ENCODE results near the gene TMEM59.

The TMEM59 gene

DNA sequence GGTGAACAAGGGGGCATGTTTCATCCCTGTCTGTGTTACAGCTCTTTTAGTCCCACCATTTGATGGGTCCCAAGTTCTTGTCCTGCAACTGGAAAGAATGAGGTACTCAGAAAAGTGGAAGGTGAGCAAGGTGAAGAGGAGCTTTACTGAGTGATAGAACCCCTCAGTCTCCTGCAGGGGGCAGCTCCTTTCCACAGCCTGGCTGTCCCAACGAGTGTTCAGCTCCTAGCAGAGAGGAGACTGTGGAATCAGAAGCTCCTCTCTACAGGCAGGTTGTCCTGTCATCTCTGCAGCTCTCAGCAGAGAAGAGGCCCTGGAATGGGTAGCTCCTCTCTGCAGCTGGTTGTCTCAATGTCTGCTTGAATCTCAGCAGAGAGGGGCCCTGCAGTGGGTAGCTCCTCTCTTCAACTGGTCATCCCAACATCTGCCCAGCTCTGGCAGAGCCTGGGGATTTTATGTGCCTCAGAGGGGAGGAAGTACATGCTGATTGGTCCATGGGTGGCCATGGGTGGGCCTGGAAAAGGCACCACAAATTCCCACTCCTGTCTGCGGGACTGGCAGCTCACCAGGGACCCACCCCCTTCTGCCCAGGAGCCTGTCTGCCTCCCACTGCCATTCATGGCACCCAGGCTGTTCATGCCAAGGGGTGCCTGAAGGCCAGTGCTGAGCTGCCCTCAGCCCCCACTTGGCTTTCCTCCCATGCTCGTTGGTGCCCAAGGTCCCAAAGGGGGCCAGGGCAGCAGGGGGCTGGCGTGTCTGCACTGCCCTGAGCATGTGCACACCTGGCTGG lies 60.7 kb downstream of the TMEM59 start:
- DNase-seq (ENCODE audit: insufficient read length, low spot score) (no peak), FAIRE-seq (no peak)
- TF ChIP-seq, protein P1, sequence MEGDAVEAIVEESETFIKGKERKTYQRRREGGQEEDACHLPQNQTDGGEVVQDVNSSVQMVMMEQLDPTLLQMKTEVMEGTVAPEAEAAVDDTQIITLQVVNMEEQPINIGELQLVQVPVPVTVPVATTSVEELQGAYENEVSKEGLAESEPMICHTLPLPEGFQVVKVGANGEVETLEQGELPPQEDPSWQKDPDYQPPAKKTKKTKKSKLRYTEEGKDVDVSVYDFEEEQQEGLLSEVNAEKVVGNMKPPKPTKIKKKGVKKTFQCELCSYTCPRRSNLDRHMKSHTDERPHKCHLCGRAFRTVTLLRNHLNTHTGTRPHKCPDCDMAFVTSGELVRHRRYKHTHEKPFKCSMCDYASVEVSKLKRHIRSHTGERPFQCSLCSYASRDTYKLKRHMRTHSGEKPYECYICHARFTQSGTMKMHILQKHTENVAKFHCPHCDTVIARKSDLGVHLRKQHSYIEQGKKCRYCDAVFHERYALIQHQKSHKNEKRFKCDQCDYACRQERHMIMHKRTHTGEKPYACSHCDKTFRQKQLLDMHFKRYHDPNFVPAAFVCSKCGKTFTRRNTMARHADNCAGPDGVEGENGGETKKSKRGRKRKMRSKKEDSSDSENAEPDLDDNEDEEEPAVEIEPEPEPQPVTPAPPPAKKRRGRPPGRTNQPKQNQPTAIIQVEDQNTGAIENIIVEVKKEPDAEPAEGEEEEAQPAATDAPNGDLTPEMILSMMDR (IDR thresholded peaks at IDR 0.05; ENCODE audit: insufficient read depth, missing control alignments): no peak

DNA sequence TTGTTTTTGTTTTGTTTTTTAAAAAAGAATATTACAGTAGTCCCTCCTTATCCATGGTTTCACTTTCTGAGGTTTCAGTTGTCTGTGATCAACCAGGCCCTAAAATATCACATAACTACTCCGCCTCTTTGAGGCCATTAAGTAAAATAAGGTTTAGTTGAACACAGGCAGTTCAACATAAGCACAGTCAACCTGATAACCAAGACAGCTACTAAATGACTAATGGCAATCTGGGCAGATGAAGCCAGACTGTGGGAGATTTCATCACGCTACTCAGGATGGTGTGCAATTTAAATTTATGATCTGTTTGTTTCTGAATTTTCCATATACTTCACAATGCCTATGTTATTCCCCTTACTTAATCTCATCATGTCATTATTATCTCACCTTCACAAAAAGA lies 65.1 kb downstream of the TMEM59 start:
- TF ChIP-seq, protein P1 (IDR thresholded peaks at IDR 0.05; ENCODE audit: insufficient read depth, missing control alignments): no peak
- FAIRE-seq: no peak
- no peak for DNase-seq (ENCODE audit: insufficient read length, low spot score)

DNA sequence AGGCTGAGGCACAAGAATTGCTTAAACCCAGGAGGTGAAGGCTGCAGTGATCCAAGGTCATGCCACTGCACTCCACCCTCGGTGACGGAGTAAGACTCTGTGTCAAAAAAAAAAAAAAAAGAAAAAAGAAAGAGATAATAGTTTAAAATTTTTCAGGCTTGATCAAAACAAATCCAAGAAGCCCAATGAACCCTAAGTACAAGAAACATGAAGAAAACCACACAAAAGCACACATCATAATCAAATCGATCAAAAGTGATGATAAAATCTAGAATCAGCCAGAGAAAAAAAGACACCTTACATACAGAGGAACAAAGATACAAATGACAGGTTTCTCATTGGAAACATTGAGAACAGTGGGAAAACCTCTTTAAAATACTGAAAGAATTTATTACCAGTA lies 66.5 kb downstream of the TMEM59 start:
- TF ChIP-seq, protein P1 (IDR thresholded peaks at IDR 0.05; ENCODE audit: insufficient read depth, missing control alignments): no peak
- FAIRE-seq: no peak
- DNase-seq (ENCODE audit: insufficient read length, low spot score): no peak

DNA sequence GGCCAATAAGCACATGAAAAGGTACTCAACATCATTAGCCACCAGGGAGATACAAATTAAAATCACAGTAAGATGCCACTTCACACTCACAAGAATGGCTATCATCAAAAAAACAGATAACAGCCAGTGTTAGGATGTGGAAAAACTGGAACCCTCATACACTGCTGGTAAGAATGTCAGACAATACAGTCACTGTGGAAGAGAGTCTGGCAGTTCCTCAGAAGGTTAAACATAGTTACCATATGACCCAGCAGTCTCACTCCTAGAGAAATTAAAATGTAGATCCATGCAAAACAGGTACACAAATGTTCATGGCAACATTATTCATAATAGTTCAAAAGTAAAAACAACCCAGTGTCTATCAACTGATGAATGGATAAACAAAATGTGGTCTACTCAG lies 68.3 kb downstream of the TMEM59 start:
- FAIRE-seq (no peak), DNase-seq (ENCODE audit: insufficient read length, low spot score) (no peak)
- TF ChIP-seq, protein P1 (IDR thresholded peaks at IDR 0.05; ENCODE audit: insufficient read depth, missing control alignments): no peak

DNA sequence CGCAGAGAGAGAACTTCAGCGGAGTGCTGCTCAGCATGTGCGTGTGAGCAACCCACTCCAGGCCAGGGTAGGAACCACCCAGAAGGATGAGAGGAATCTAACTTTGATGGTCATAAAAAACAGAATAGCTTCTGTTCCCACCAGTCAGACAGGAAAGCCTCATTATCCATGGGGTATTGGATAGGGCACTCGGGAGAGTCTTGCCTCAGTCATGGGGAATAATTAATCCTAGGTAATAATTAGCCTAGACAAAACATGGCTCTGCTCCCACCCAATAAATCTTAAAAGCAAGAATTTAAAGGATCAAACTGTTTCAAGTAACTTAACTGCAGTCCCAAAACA lies 70.3 kb downstream of the TMEM59 start:
- TF ChIP-seq, protein P1 (IDR thresholded peaks at IDR 0.05; ENCODE audit: insufficient read depth, missing control alignments): no peak
- DNase-seq (ENCODE audit: insufficient read length, low spot score): no peak
- FAIRE-seq: no peak

DNA sequence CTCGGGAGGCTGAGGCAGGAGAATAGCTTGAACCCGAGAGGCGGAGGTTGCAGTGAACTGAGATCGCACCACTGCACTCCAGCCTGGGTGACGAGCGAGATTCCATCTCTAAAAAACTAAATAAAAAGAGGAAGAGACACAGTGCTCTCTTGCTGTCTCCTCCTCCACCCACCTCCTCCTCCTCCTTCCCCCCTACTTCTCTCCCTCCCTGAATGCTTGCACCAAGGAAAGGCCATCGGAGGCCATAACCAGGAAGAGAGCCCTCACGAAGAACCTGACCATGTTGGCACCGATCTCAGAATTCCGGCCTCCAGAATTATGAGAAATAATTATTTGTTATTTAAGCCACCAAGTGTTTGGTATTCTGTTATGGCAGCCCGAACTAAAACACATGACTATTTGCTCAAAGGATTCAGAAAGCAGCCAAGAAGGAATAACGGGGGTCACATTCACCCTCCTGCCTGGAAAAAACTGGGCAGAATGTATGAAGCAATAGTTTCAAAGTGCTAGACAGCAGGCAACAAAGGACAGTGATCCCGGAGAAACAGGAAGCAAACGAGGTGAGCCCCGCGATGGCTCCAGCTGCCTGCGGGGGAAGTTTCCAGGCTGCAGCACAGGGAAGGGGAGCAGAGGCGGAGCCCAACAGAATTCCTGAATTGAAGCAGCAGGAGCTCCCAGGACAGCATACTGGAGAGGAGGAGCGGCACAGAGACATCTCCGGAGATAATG lies 70.8 kb downstream of the TMEM59 start:
- DNase-seq (ENCODE audit: insufficient read length, low spot score) (no peak), FAIRE-seq (no peak)
- TF ChIP-seq, protein P1 (IDR thresholded peaks at IDR 0.05; ENCODE audit: insufficient read depth, missing control alignments): no peak

DNA sequence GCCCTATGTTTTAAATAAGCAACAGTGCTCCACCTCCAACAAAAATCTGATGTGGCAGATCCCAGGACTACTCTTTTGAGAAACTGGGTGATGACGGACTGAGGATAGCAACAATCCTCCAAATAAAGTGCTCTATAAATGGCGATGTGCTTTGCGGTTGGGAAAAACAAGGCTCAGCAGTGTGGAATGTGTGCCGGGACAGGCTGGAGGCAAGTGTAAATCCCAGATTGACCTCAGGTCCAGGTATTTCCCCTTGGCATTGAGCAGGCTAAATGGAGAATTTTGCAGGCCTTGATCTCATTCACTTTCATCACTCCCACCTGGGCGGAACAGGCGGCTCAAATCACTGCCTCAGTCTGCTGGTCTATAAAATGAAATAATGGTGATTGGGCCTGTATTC lies 71.8 kb downstream of the TMEM59 start:
- TF ChIP-seq, protein P1 (IDR thresholded peaks at IDR 0.05; ENCODE audit: insufficient read depth, missing control alignments): no peak
- no peak for FAIRE-seq
- no peak for DNase-seq (ENCODE audit: insufficient read length, low spot score)
